GM12878 (cell line): Measurements from ENCODE around the gene HSPB3. TPM values are rescaled to one million over a fixed set of nuclear protein-coding genes. Genes with fewer than 3 reads are reported as not detected.

Experiments
- ATAC-seq: fragments of 200-7000 bp; cut with Tn5 transposase; 3 replicates; pipeline ENCODE4 v1.9.1; 2020; ENCODE audit warnings: mild to moderate bottlenecking, moderate library complexity
- BruUV-seq: library from RNA; stranded (reverse); fragments of 400-500 nt; replicated peaks from 2 replicates; lab custom pipeline; 2021; lab: Mats Ljungman, UMichigan
- CTCF ChIA-PET: fragments of 300-600 bp; sonication (Branson Sonifier 250); formaldehyde crosslinking; extraction: SDS; loops from one replicate; lab custom pipeline; 2021; ENCODE audit warnings: inconsistent platforms; lab: Yijun Ruan, JAX
- POLR2A ChIA-PET: fragments of 350-600 bp; formaldehyde crosslinking; extraction: SDS; loops from one replicate; lab custom pipeline; 2021; ENCODE audit warnings: inconsistent platforms; lab: Charles Lee
- RAD21 ChIA-PET: fragments of 300-600 bp; sonication (Branson Sonifier 250); formaldehyde crosslinking; loops from one replicate; lab custom pipeline; 2023; ENCODE audit warnings: antibody characterized with exemption; ENCODE audit not compliant: unreplicated experiment; lab: Charles Lee
- SMC1A ChIA-PET: fragments of 300-600 bp; sonication (Branson Sonifier 250); formaldehyde crosslinking; loops from one replicate; lab custom pipeline; 2023; ENCODE audit not compliant: unreplicated experiment, uncharacterized antibody; lab: Charles Lee
- DNase-seq: peaks from one replicate; pipeline ENCODE4 v3.0.0-alpha.2; 2011; ENCODE audit warnings: low read depth, low spot score
- FAIRE-seq: peaks from 3 replicates; lab custom pipeline; 2011; peaks lifted over from hg19 to GRCh38; lab: Jason Lieb, UNC
- H2AFZ ChIP-seq: 2 replicates; pipeline ENCODE4 v1.6.0; 2011; ENCODE audit warnings: low read depth, low read length, control low read depth; ENCODE audit not compliant: control insufficient read depth
- H3K27ac ChIP-seq: 2 replicates; pipeline ENCODE4 v1.5.1; 2011; ENCODE audit warnings: control low read depth; ENCODE audit not compliant: control insufficient read depth, insufficient read depth
- H3K27me3 ChIP-seq, 2 experiments: replicated peaks in 1 of 2; 2 replicates each; pipeline versions ENCODE4 v1.6.0 to v1.6.1; 2011; ENCODE audit warnings: low read length in 1 of 2; ENCODE audit not compliant: control insufficient read depth in 2 of 2, insufficient read depth in 2 of 2
- H3K36me3 ChIP-seq, 2 experiments: 2 replicates each; pipeline ENCODE4 v1.5.1; 2011; ENCODE audit warnings: low read length in 1 of 2; ENCODE audit not compliant: control insufficient read depth in 2 of 2, insufficient read depth in 2 of 2
- H3K4me1 ChIP-seq: 2 replicates; pipeline ENCODE4 v1.6.1; 2011; ENCODE audit warnings: mild to moderate bottlenecking, low read length, moderate library complexity, mixed read lengths; ENCODE audit not compliant: control insufficient read depth, insufficient read depth
- H3K4me2 ChIP-seq: 2 replicates; pipeline ENCODE4 v1.6.0; 2011; ENCODE audit warnings: control low read depth; ENCODE audit not compliant: control insufficient read depth, insufficient read depth
- H3K4me3 ChIP-seq: fragments of 200-600 bp; sonication (generic); 2 replicates; pipeline ENCODE4 v1.5.1; 2016
- H3K79me2 ChIP-seq: 2 replicates; pipeline ENCODE4 v1.6.0; 2011; ENCODE audit warnings: low read length; ENCODE audit not compliant: control insufficient read depth, insufficient read depth
- H3K9ac ChIP-seq: 2 replicates; pipeline ENCODE4 v1.8.0; 2011; ENCODE audit warnings: low read length, control low read depth, mixed read lengths; ENCODE audit not compliant: control insufficient read depth, insufficient read depth
- H3K9me3 ChIP-seq: replicated peaks from 3 replicates; pipeline ENCODE4 v1.5.1; 2011; ENCODE audit warnings: mild to moderate bottlenecking, low read length; ENCODE audit not compliant: control insufficient read depth, insufficient read depth
- H4K20me1 ChIP-seq: 2 replicates; pipeline ENCODE4 v1.6.0; 2011; ENCODE audit not compliant: control insufficient read depth, insufficient read depth
- BMI1 ChIP-seq: fragments of 450-650 bp; IDR thresholded peaks from 2 replicates; pipeline ENCODE4 v1.6.1; 2016; ENCODE audit warnings: mild to moderate bottlenecking, moderate library complexity, borderline replicate concordance
- CEBPB ChIP-seq, 2 experiments: fragments of 150-350 bp in 1 of 2; IDR thresholded peaks; 2 replicates each; pipeline ENCODE4 v1.6.1; 2012 to 2014; ENCODE audit warnings: low read depth in 2 of 2, low read length in 2 of 2, borderline replicate concordance in 1 of 2, inconsistent platforms in 1 of 2
- FOS ChIP-seq: IDR thresholded peaks from 3 replicates; pipeline ENCODE4 v1.6.1; 2011; ENCODE audit warnings: borderline replicate concordance; ENCODE audit not compliant: insufficient read length; ENCODE audit errors: extremely low read depth
- LARP7 ChIP-seq: fragments of 450-650 bp; IDR thresholded peaks from 2 replicates; pipeline ENCODE4 v1.6.1; 2017; ENCODE audit warnings: mild to moderate bottlenecking
- MXI1 ChIP-seq: fragments of 150-350 bp; IDR thresholded peaks from 2 replicates; pipeline ENCODE4 v1.6.1; 2011; ENCODE audit warnings: low read depth, mild to moderate bottlenecking, inconsistent platforms, low read length, improper control_type of control experiment
- MYC ChIP-seq: IDR thresholded peaks from 2 replicates; pipeline ENCODE4 v1.6.1; 2011; ENCODE audit warnings: mild to moderate bottlenecking, low read length, moderate library complexity, inconsistent platforms; ENCODE audit not compliant: insufficient read depth, insufficient replicate concordance, insufficient read length, severe bottlenecking
- RELA ChIP-seq: fragments of 450-650 bp; IDR thresholded peaks from 2 replicates; pipeline ENCODE4 v1.8.0; 2014; ENCODE audit warnings: borderline replicate concordance; ENCODE audit not compliant: partially characterized antibody
- STAT1 ChIP-seq: fragments of 450-650 bp; conservative IDR thresholded peaks from 2 replicates; pipeline ENCODE4 v1.6.1; 2014; ENCODE audit warnings: antibody characterized with exemption, mild to moderate bottlenecking
- SUPT20H ChIP-seq: IDR thresholded peaks from 2 replicates; pipeline ENCODE4 v1.6.1; 2011; ENCODE audit warnings: low read depth, mild to moderate bottlenecking, low read length, moderate library complexity, borderline replicate concordance; ENCODE audit not compliant: control insufficient read depth
- USF1 ChIP-seq: IDR thresholded peaks from 2 replicates; pipeline ENCODE4 v1.6.1; 2011; ENCODE audit warnings: borderline replicate concordance, low read depth, mild to moderate bottlenecking, moderate library complexity, mixed read lengths, low read length; ENCODE audit not compliant: insufficient read depth; ENCODE audit errors: extremely low read length
- ZNF207 ChIP-seq: fragments of 450-650 bp; IDR thresholded peaks from 2 replicates; pipeline ENCODE4 v1.6.1; 2014; ENCODE audit warnings: antibody characterized with exemption, mild to moderate bottlenecking, borderline replicate concordance
- WGBS: methylation state at CpG from one replicate; pipeline ENCODE4 v1.1.6; 2016; ENCODE audit warnings: low lambda C conversion rate; ENCODE audit not compliant: insufficient replicate concordance, insufficient coverage; ENCODE audit errors: missing lambda C conversion rate; 5-methylcytosine and 5-hydroxymethylcytosine counted together
- in situ Hi-C: fragments of 300-500 bp; cut with MboI; formaldehyde crosslinking; loops from 9 replicates; pipeline ENCODE4 v1.14.3; 2018; ENCODE audit warnings: mixed read lengths
- intact Hi-C: fragments of 100-400 bp; cut with micrococcal nuclease; formaldehyde crosslinking; loops from one replicate; pipeline ENCODE4 v1.14.2; 2022; ENCODE audit not compliant: unreplicated experiment
- polyA plus RNA-seq, 11 experiments: library from polyadenylated mRNA; depleted of rRNA in 4 of 11; unstranded in 6 of 11; stranded (reverse) in 5 of 11; fragments of >200 nt; fragmentation: Nextera tagmentation in 4 of 11; fragmentation: Illumina TruSeq in 1 of 11; extraction: Ambion mirVana in 4 of 11; extraction: Trizol in 1 of 11; gene quantifications; 1 replicate in 1 of 11; 2 replicates in 10 of 11; pipeline versions ENCODE4 v1.2.1 to v1.2.3, GENCODE V29; 2011 to 2016; ENCODE audit warnings: inconsistent platforms in 2 of 11, missing spikeins in 2 of 11, low read depth in 1 of 11
- total RNA-seq, 4 experiments: library from RNA; depleted of rRNA in 3 of 4; stranded (reverse); fragments of >200 nt in 3 of 4; fragmentation: Illumina TruSeq in 1 of 4; extraction: Trizol in 1 of 4; gene quantifications; 2 replicates each; pipeline versions ENCODE4 v1.2.1 to v1.2.3, GENCODE V29; 2013 to 2021
- TF ChIP-seq, protein P1 (sequence below), 3 experiments: IDR thresholded peaks in 2 of 3; conservative IDR thresholded peaks in 1 of 3; 2 replicates each; pipeline ENCODE4 v1.5.1; 2011; ENCODE audit warnings: low read depth in 3 of 3, low read length in 3 of 3, mild to moderate bottlenecking in 3 of 3, control low read depth in 2 of 3, moderate library complexity in 2 of 3, inconsistent platforms in 1 of 3, mixed read lengths in 1 of 3; ENCODE audit not compliant: control insufficient read depth in 2 of 3, insufficient read depth in 1 of 3; ENCODE audit errors: extremely low read depth in 1 of 3
- TF ChIP-seq, protein P2 (sequence below): fragments of 450-650 bp; conservative IDR thresholded peaks from 2 replicates; pipeline ENCODE4 v1.6.1; 2017; ENCODE audit warnings: mild to moderate bottlenecking, moderate library complexity

HSPB3 gene
- total and polyA plus RNA-seq, 10 of the 15 experiments (the other 5 are each of a cell fraction or from before 2014, with no cell fraction given) = 0.11 to 0.60 (median 0.29) TPM; not detected in 7

DNA sequence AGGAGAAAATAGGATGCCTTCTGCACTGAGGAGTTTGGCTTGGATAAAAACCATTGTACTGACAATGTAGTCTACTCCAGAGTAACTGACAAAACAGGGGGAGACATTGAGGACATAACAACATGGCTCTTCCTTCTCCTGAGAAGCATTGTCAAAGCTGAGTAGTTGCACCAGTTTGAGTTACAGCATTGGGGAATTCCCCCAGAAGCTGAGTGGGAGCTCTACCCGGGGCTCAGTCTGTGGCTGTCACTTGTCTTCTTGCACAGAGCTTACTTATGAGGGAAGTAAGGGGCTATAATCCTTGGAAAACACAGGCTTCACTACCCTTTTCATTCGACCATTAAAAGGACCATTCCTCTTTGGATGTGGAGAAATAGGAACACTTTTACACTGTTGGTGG, 21.2 kb downstream of the HSPB3 start:
- ATAC-seq (no peak), FAIRE-seq (no peak), DNase-seq (no peak)
- Histone ChIP-seq H4K20me1 (no peaks in the 10 kb centered on the region), H3K79me2 (no peaks in the 10 kb centered on the region), H3K27me3 (no peaks in the 10 kb centered on the region), H2AFZ (no peak overlapping the region), H3K36me3 (no peaks in the 10 kb centered on the region), H3K4me1 (no peaks in the 10 kb centered on the region), H3K4me2 (no peak overlapping the region), H3K4me3 (no peak overlapping the region), H3K9me3 (no peaks in the 10 kb centered on the region), H3K9ac (no peak overlapping the region), H3K27ac (no peak overlapping the region)
- ChIA-PET POLR2A (no interaction called here), SMC1A (no interaction called here), CTCF (interaction anchor here (0.6 to 1.5 kb wide), 2 partner anchors 13 to 1194 kb away, joined by 3 read pairs; no protein-coding TSS in a partner anchor), RAD21 (no interaction called here)
- in situ Hi-C loops (no loop called here), intact Hi-C loops (no loop called here)
- 3% methylated on average over 2 of the region's 2 CpGs for WGBS
- BruUV-seq = no TSS peak
- no peak for TF ChIP-seq MYC
- TF ChIP-seq RELA = no peak
- TF ChIP-seq STAT1 = no peak
- TF ChIP-seq, protein P1, sequence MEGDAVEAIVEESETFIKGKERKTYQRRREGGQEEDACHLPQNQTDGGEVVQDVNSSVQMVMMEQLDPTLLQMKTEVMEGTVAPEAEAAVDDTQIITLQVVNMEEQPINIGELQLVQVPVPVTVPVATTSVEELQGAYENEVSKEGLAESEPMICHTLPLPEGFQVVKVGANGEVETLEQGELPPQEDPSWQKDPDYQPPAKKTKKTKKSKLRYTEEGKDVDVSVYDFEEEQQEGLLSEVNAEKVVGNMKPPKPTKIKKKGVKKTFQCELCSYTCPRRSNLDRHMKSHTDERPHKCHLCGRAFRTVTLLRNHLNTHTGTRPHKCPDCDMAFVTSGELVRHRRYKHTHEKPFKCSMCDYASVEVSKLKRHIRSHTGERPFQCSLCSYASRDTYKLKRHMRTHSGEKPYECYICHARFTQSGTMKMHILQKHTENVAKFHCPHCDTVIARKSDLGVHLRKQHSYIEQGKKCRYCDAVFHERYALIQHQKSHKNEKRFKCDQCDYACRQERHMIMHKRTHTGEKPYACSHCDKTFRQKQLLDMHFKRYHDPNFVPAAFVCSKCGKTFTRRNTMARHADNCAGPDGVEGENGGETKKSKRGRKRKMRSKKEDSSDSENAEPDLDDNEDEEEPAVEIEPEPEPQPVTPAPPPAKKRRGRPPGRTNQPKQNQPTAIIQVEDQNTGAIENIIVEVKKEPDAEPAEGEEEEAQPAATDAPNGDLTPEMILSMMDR (IDR thresholded peaks at IDR 0.05 in 2 of 3, conservative IDR thresholded peaks at IDR 0.05 in 1 of 3; ENCODE audit: control insufficient read depth in 2 of 3, extremely low read depth in 1 of 3, insufficient read depth in 1 of 3, low read depth in 3 of 3, low read length in 3 of 3) = no peak
- TF ChIP-seq FOS = no peak
- TF ChIP-seq USF1 = no peak
- TF ChIP-seq CEBPB (IDR thresholded peaks at IDR 0.05; ENCODE audit: borderline replicate concordance in 1 of 2, low read depth in 2 of 2, low read length in 2 of 2) = no peak
- no peak for TF ChIP-seq ZNF207
- no peak for TF ChIP-seq SUPT20H
- TF ChIP-seq BMI1 = no peak
- no peak for TF ChIP-seq LARP7
- TF ChIP-seq, protein P2, sequence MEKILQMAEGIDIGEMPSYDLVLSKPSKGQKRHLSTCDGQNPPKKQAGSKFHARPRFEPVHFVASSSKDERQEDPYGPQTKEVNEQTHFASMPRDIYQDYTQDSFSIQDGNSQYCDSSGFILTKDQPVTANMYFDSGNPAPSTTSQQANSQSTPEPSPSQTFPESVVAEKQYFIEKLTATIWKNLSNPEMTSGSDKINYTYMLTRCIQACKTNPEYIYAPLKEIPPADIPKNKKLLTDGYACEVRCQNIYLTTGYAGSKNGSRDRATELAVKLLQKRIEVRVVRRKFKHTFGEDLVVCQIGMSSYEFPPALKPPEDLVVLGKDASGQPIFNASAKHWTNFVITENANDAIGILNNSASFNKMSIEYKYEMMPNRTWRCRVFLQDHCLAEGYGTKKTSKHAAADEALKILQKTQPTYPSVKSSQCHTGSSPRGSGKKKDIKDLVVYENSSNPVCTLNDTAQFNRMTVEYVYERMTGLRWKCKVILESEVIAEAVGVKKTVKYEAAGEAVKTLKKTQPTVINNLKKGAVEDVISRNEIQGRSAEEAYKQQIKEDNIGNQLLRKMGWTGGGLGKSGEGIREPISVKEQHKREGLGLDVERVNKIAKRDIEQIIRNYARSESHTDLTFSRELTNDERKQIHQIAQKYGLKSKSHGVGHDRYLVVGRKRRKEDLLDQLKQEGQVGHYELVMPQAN = no peak
- TF ChIP-seq MXI1 = no peak
